GM19452 (cell line): ENCODE measurements around the gene CYP2B6.
"Not testable (repeated sequence)": the region's sequence is repeated elsewhere in the genome, so short reads cannot be mapped to it uniquely, and the experiment has no call there.

Experiments used
- ATAC-seq: cut with Tn5 transposase; IDR thresholded peaks from one replicate; pipeline ENCODE4 v1.9.1; 2021; ENCODE audit not compliant: unreplicated experiment

Gene CYP2B6

GRCh38 chr19:40990972-40991381, at the start of gene CYP2B6:
Gene CYP2B6 (plus strand): TSS chr19:40991282. CDS start chr19:40991306, 24 bp downstream.
- no peak for ATAC-seq

- ATAC-seq, result no peak
Observed at GRCh38 chr19:40941481-40942219, 49.4 kb upstream of the CYP2B6 start.

GRCh38 chr19:40945645-40946044, 45.4 kb upstream of the CYP2B6 start:
- no peak for ATAC-seq

- ATAC-seq, result no peak
Observed at GRCh38 chr19:40947114-40947513, 44.0 kb upstream of the CYP2B6 start.

- ATAC-seq, result no peak
Observed at GRCh38 chr19:40947573-40947972, 43.5 kb upstream of the CYP2B6 start.

GRCh38 chr19:40948580-40949299, 42.3 kb upstream of the CYP2B6 start:
- no peak for ATAC-seq

- no peak for ATAC-seq
Observed at GRCh38 chr19:40954573-40954972, 36.5 kb upstream of the CYP2B6 start.

- ATAC-seq, result no peak
Observed at GRCh38 chr19:40959338-40959737, 31.7 kb upstream of the CYP2B6 start.

GRCh38 chr19:40960062-40960685, 30.9 kb upstream of the CYP2B6 start:
- ATAC-seq, result no peak

- no peak for ATAC-seq
Observed at GRCh38 chr19:40960780-40961179, 30.3 kb upstream of the CYP2B6 start.

GRCh38 chr19:40962460-40962961, 28.6 kb upstream of the CYP2B6 start:
- ATAC-seq, result no peak

GRCh38 chr19:40964361-40964760, 26.7 kb upstream of the CYP2B6 start:
- not testable (repeated sequence) for ATAC-seq

- not testable (repeated sequence) for ATAC-seq
Observed at GRCh38 chr19:40965351-40965750, 25.7 kb upstream of the CYP2B6 start.

- ATAC-seq, result not testable (repeated sequence)
Observed at GRCh38 chr19:40966591-40966990, 24.5 kb upstream of the CYP2B6 start.

- ATAC-seq, result not testable (repeated sequence)
Observed at GRCh38 chr19:40968065-40968464, 23.0 kb upstream of the CYP2B6 start.

GRCh38 chr19:40969721-40970120, 21.4 kb upstream of the CYP2B6 start:
- not testable (repeated sequence) for ATAC-seq

- not testable (repeated sequence) for ATAC-seq
Observed at GRCh38 chr19:40970396-40971345, 20.4 kb upstream of the CYP2B6 start.

- ATAC-seq, result no peak
Observed at GRCh38 chr19:40974633-40975037, 16.4 kb upstream of the CYP2B6 start.

GRCh38 chr19:40976134-40976533, 14.9 kb upstream of the CYP2B6 start:
- no peak for ATAC-seq

GRCh38 chr19:40976724-40977123, 14.4 kb upstream of the CYP2B6 start:
- no peak for ATAC-seq
